HepG2 (cell line): ENCODE measurements around the gene HYAL1. TPM values are rescaled to one million over a fixed set of nuclear protein-coding genes. Genes with fewer than 3 reads are reported as not detected.
A peak's percentile ranks its signal among the peaks of the same experiment; 100 is the strongest.
"Not testable (repeated sequence)": the region's sequence is repeated elsewhere in the genome, so short reads cannot be mapped to it uniquely, and the experiment has no call there.

Source experiments
- ATAC-seq: fragments of 200-7000 bp; cut with Tn5 transposase; 3 replicates; pipeline ENCODE4 v1.9.1; 2020; ENCODE audit warnings: mild to moderate bottlenecking, moderate library complexity
- BruUV-seq: library from RNA; stranded (reverse); fragments of 400-500 nt; replicated peaks from 2 replicates; lab custom pipeline; 2021; lab: Mats Ljungman, UMichigan
- CTCF ChIA-PET: fragments of 300-600 bp; formaldehyde crosslinking; extraction: SDS; loops from one replicate; lab custom pipeline; 2021; ENCODE audit warnings: low total read pairs, inconsistent platforms, low intra/inter-chr PET ratio; lab: Yijun Ruan, JAX
- POLR2A ChIA-PET: fragments of 350-600 bp; sonication (Branson Sonifier 250); formaldehyde crosslinking; loops from one replicate; lab custom pipeline; 2020; ENCODE audit warnings: antibody characterized with exemption, inconsistent platforms; lab: Yijun Ruan, JAX
- DNase-seq: peaks from one replicate; pipeline ENCODE4 v3.0.0-alpha.2; 2015; ENCODE audit warnings: low spot score
- FAIRE-seq: peaks from 3 replicates; lab custom pipeline; 2011; peaks lifted over from hg19 to GRCh38; lab: Jason Lieb, UNC
- H2AFZ ChIP-seq: one replicate; pipeline ENCODE4 v1.6.1; 2011; ENCODE audit warnings: low read length, inconsistent platforms
- H3K27ac ChIP-seq: fragments of 300-600 bp; 3 replicates; pipeline ENCODE4 v1.8.0; 2011; ENCODE audit warnings: mixed run types, mild to moderate bottlenecking, mixed read lengths, low read length, inconsistent platforms; ENCODE audit not compliant: insufficient read depth; ENCODE audit errors: extremely low read length
- H3K27me3 ChIP-seq, 2 experiments: fragments of 200-600 bp in 1 of 2; 2 replicates in 1 of 2; 3 replicates in 1 of 2; pipeline versions ENCODE4 v1.6.0 to v1.8.0; 2011; ENCODE audit warnings: low read length in 2 of 2, mild to moderate bottlenecking in 2 of 2, moderate library complexity in 2 of 2, inconsistent platforms in 1 of 2; ENCODE audit not compliant: insufficient read depth in 2 of 2, control insufficient read depth in 1 of 2
- H3K36me3 ChIP-seq, 2 experiments: fragments of 200-600 bp in 1 of 2; replicated peaks in 1 of 2; 2 replicates in 1 of 2; 3 replicates in 1 of 2; pipeline versions ENCODE4 v1.5.1 to v1.8.0; 2011; ENCODE audit warnings: low read length in 2 of 2, inconsistent platforms in 1 of 2; ENCODE audit not compliant: insufficient read depth in 2 of 2, control insufficient read depth in 1 of 2
- H3K4me1 ChIP-seq: 2 replicates; pipeline ENCODE4 v1.5.1; 2012; ENCODE audit warnings: low read length, inconsistent platforms; ENCODE audit not compliant: insufficient read depth
- H3K4me2 ChIP-seq: 2 replicates; pipeline ENCODE4 v1.6.0; 2011; ENCODE audit warnings: low read depth, low read length, inconsistent platforms
- H3K4me3 ChIP-seq, 3 experiments: fragments of 200-600 bp in 1 of 3; sonication (generic), shearing (Covaris generic) in 1 of 3; replicated peaks in 1 of 3; 2 replicates each; pipeline ENCODE4 v1.5.1; 2011 to 2016; ENCODE audit warnings: low read length in 3 of 3, inconsistent platforms in 2 of 3, low read depth in 2 of 3, mild to moderate bottlenecking in 2 of 3, control low read depth in 1 of 3, mixed read lengths in 1 of 3; ENCODE audit not compliant: insufficient read depth in 1 of 3
- H3K79me2 ChIP-seq: one replicate; pipeline ENCODE4 v1.6.1; 2011; ENCODE audit warnings: low read length, inconsistent platforms; ENCODE audit not compliant: insufficient read depth
- H3K9ac ChIP-seq: 2 replicates; pipeline ENCODE4 v1.6.0; 2011; ENCODE audit warnings: mild to moderate bottlenecking, low read depth, low read length, inconsistent platforms; ENCODE audit not compliant: insufficient read depth
- H3K9me3 ChIP-seq: 2 replicates; pipeline ENCODE4 v1.5.1; 2012; ENCODE audit warnings: mild to moderate bottlenecking, low read length
- H4K20me1 ChIP-seq: 2 replicates; pipeline ENCODE4 v1.6.0; 2011; ENCODE audit warnings: inconsistent platforms, mild to moderate bottlenecking, low read length, moderate library complexity; ENCODE audit not compliant: insufficient read depth
- ZNF414 ChIP-seq: sonication (generic); formaldehyde crosslinking; IDR thresholded peaks from 2 replicates; pipeline ENCODE4 v1.5.0; 2020; ENCODE audit warnings: missing genetic modification reagents
- ZNF713 ChIP-seq: sonication (generic); formaldehyde crosslinking; IDR thresholded peaks from 2 replicates; pipeline ENCODE4 v1.4.0; 2020; ENCODE audit warnings: mild to moderate bottlenecking, missing genetic modification reagents
- WGBS: methylation state at CpG from one replicate; pipeline ENCODE4 v1.1.6; 2017; ENCODE audit warnings: low lambda C conversion rate; 5-methylcytosine and 5-hydroxymethylcytosine counted together
- in situ Hi-C: cut with HindIII; loops from 2 replicates; pipeline ENCODE4 v1.10.0; 2017; ENCODE audit warnings: low pct_unique_long_range_greater_than_20kb; ENCODE audit not compliant: extremely low pct_ligation_motif_present
- intact Hi-C: fragments of 100-400 bp; cut with micrococcal nuclease; formaldehyde crosslinking; loops from one replicate; pipeline ENCODE4 v1.10.0; 2022; ENCODE audit not compliant: unreplicated experiment
- polyA plus RNA-seq, 8 experiments: library from polyadenylated mRNA; depleted of rRNA in 3 of 8; stranded (reverse) in 7 of 8; unstranded in 1 of 8; fragments of >200 nt; fragmentation: Illumina TruSeq in 4 of 8; extraction: Trizol in 4 of 8; gene quantifications; 2 replicates each; pipeline versions ENCODE4 v1.2.1 to v1.2.3, GENCODE V29; 2011 to 2016; ENCODE audit warnings: low read depth in 4 of 8, missing spikeins in 1 of 8, mixed read lengths in 1 of 8; ENCODE audit not compliant: insufficient read depth in 1 of 8
- total RNA-seq, 5 experiments: library from RNA; depleted of rRNA; stranded (reverse); fragments of >200 nt; fragmentation: Illumina TruSeq; extraction: Trizol; gene quantifications; 2 replicates each; pipeline ENCODE4 v1.2.3, GENCODE V29; 2016; ENCODE audit warnings: low read depth in 1 of 5
- TF ChIP-seq, protein P1 (sequence below), 2 experiments: sonication (generic) in 1 of 2; formaldehyde crosslinking in 1 of 2; IDR thresholded peaks; 2 replicates each; pipeline versions ENCODE4 v1.4.0 to v1.6.1; 2018 to 2020; ENCODE audit warnings: missing genetic modification reagents in 2 of 2, borderline replicate concordance in 1 of 2, low read depth in 1 of 2, mild to moderate bottlenecking in 1 of 2, missing biosample characterization in 1 of 2
- TF ChIP-seq, protein P2 (sequence below): sonication (generic); formaldehyde crosslinking; conservative IDR thresholded peaks from 2 replicates; pipeline ENCODE4 v1.8.1; 2023; ENCODE audit warnings: missing genetic modification reagents

The HYAL1 gene
- total and polyA plus RNA-seq, 2 of the 13 experiments (the other 11 are each of a cell fraction or from before 2014, with no cell fraction given), result 76.5 to 193 TPM

- not testable (repeated sequence) for H3K27me3 ChIP-seq, H2AFZ ChIP-seq, BruUV-seq, H4K20me1 ChIP-seq, ATAC-seq, FAIRE-seq, DNase-seq, H3K9me3 ChIP-seq, H3K4me3 ChIP-seq, H3K9ac ChIP-seq
- 93% methylated on average over 10 of the region's 10 CpGs for WGBS
- TF ChIP-seq, protein P1, sequence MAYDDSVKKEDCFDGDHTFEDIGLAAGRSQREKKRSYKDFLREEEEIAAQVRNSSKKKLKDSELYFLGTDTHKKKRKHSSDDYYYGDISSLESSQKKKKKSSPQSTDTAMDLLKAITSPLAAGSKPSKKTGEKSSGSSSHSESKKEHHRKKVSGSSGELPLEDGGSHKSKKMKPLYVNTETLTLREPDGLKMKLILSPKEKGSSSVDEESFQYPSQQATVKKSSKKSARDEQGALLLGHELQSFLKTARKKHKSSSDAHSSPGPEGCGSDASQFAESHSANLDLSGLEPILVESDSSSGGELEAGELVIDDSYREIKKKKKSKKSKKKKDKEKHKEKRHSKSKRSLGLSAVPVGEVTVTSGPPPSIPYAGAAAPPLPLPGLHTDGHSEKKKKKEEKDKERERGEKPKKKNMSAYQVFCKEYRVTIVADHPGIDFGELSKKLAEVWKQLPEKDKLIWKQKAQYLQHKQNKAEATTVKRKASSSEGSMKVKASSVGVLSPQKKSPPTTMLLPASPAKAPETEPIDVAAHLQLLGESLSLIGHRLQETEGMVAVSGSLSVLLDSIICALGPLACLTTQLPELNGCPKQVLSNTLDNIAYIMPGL (CRISPR knock-in tag; IDR thresholded peaks at IDR 0.05; ENCODE audit: borderline replicate concordance in 1 of 2, low read depth in 1 of 2), result 0 out of 4 replicates have a peak, but pooled peaks of 1 of the 2 experiments have one; percentile 1
- TF ChIP-seq, protein P2, sequence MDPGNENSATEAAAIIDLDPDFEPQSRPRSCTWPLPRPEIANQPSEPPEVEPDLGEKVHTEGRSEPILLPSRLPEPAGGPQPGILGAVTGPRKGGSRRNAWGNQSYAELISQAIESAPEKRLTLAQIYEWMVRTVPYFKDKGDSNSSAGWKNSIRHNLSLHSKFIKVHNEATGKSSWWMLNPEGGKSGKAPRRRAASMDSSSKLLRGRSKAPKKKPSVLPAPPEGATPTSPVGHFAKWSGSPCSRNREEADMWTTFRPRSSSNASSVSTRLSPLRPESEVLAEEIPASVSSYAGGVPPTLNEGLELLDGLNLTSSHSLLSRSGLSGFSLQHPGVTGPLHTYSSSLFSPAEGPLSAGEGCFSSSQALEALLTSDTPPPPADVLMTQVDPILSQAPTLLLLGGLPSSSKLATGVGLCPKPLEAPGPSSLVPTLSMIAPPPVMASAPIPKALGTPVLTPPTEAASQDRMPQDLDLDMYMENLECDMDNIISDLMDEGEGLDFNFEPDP, result 0 out of 2 replicates have a peak, but pooled peaks have one; percentile 68
- TF ChIP-seq ZNF414 (CRISPR knock-in tag), result 0 out of 2 replicates have a peak, but pooled peaks have one; percentile 5
- TF ChIP-seq ZNF713, result 0 out of 2 replicates have a peak, but pooled peaks have one; percentile 1
- CTCF ChIA-PET, result interaction anchor here (0.7 to 6.4 kb wide), 4 partner anchors 13 to 48 kb away, joined by 3 to 81 read pairs (median 34); no protein-coding TSS in a partner anchor
- POLR2A ChIA-PET, result interaction anchor here (1.8 to 5.5 kb wide), 4 partner anchors 11 to 77 kb away, joined by 5 to 155 read pairs (median 27); partner anchors contain the start of gene IFRD2
- peak overlapping the region; percentile 88 for H3K27ac ChIP-seq
- H3K79me2 ChIP-seq, result peaks cover 33% of the 10 kb centered on the region
- in situ Hi-C loops, result loop anchor here (5.0 to 10.0 kb wide), 2 partner anchors 45 to 78 kb away; partner anchors contain the start of gene GNAT1
- peak overlapping the region; percentile 98; the same call in 1 of the 2 replicates for H3K4me2 ChIP-seq
- H3K4me1 ChIP-seq, result peaks cover 59% of the 10 kb centered on the region
- peaks cover 11 to 27% of the 10 kb centered on the region in 2 experiments for H3K36me3 ChIP-seq
- intact Hi-C loops, result loop anchor here (5.0 kb wide), 2 partner anchors 45 to 80 kb away; partner anchors contain the start of gene GNAT1
Observed at GRCh38 chr3:50272538-50272910, 30.9 kb downstream of the HYAL1 start.
